NCI-H2107 treated with DMSO at 0.1 percent for 48 hours (cell line): ENCODE measurements around the gene P3H3.

ENCODE experiments used
- DNase-seq: peaks from one replicate; lab custom pipeline; 2025; ENCODE audit not compliant: unreplicated experiment; lab: John Stamatoyannopoulos, UW

Gene P3H3

GRCh38 chr12:6826125-6826733, 2.0 kb upstream of the P3H3 start:
- no peak for DNase-seq

DNA sequence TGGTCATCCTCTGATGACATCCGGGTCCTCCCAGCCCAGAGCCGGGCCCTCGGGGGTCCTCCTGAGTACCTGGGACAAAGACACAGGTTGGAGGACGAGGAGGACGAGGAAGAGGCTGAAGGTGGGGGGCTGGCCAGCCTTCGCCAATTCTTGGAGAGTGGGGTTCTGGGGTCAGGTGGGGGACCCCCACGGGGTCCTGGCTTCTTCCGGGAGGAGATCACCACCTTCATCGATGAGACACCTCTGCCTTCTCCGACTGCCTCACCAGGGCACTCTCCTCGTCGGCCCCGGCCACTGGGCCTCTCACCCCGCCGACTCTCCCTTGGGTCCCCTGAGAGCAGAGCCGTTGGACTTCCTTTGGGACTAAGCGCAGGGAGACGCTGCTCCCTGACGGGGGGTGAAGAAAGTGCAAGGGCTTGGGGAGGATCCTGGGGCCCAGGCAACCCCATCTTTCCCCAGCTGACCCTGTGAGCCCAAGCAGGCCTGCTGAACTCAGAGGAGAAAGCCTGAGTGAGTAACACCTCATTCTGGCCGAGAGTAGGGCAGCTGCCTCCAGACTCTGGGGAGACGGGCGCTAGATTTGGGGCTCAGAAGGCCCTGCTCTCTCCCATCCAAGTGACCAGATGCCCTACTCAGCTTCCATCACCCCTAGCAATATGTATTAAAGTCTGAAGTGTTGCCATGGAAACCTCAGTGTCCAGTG, 1.3 kb upstream of the P3H3 start:
- no peak for DNase-seq

- peak; percentile 62 for DNase-seq
These were observed 733 bp upstream of the P3H3 start for GRCh38 chr12:6827437-6827911.

DNA sequence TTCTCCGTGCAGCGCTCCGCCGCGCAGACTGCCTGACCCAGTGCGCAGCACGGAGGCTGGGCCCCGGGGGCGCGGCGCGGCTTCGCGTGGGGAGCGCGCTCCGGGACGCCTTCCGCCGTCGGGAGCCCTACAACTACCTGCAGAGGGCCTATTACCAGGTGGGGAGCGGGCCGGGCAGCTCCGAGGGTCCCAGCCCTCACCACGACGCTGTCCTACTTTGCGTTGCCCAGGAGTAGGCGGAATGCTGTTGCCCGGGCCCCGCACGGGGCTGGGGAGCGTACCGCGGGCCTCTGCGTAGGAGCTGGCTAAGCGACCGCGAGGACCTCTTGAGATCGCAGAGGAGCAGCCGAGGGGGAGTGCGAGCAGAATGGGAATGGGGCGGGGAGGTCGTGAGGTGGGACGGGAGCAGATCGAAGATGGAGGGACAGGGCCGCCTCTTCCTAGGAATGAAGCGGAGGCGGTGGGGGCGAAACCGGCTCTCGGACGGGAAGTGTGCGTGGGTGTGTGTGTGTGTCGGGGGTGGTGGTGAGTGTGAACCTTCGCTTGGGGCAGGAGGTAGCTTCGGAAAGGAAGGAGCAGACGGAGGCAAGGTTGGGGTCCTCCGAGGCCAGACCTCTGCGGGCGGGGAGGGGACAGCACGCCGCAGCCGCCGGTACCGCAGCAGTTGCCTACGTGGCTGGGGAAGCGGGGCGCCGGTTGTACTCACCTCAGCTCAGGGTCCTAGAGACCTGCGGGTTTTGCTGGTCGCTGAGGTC, 751 bp downstream of the P3H3 start:
- DNase-seq = no peak

GRCh38 chr12:6829536-6830220, 1.5 kb downstream of the P3H3 start:
- no peak for DNase-seq

DNA sequence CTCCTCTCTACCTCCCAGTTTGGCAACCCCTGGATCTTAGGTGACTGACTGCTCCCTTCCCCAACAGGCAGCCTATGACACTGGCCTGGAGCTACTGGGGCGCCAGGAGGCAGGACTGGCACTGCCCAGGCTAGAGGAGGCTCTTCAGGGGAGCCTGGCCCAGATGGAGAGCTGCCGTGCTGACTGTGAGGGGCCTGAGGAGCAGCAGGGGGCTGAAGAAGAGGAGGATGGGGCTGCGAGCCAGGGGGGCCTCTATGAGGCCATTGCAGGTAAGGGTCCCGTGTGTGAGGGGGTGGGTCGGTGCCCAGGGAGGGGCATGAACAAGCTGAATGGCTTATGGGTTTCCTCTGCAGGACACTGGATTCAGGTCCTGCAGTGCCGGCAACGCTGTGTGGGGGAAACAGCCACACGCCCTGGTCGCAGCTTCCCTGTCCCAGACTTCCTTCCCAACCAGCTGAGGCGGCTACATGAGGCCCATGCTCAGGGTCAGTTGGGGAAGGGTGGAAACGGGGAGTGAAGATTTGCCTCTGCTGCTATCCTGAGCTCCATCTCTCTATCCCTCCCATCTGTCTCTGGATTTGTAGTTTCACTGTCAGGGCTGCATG, 2.2 kb downstream of the P3H3 start:
- DNase-seq = no peak

GRCh38 chr12:6830999-6831398, 2.8 kb downstream of the P3H3 start:
- no peak for DNase-seq

- no peak for DNase-seq
These were observed 3.3 kb downstream of the P3H3 start for GRCh38 chr12:6831450-6831995.

- no peak for DNase-seq
These were observed 3.9 kb downstream of the P3H3 start for GRCh38 chr12:6832125-6832524.

GRCh38 chr12:6833189-6833890, 5.1 kb downstream of the P3H3 start:
- DNase-seq = no peak

- DNase-seq = no peak
These were observed 6.0 kb downstream of the P3H3 start for GRCh38 chr12:6834254-6834653.

- DNase-seq = no peak
These were observed 6.7 kb downstream of the P3H3 start for GRCh38 chr12:6834873-6835272.

DNA sequence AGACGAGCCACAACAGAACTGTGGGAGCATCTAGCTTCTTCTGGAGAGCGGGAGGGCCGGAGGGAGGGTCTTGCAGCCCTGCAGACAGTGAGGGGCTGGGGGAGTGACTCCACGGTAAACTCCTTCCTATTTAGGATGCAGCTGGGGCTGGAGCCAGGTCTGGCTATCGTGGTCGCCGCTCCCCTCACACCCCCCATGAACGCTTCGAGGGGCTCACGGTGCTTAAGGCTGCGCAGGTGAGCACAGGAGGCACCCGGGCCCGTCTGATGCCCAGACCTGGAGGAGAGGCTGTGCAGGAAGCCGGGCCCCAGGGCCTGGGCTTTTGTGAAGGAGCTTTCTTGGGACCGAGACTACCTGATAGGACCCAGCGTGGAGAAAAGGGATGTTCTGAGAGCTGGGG, 8.6 kb downstream of the P3H3 start:
- DNase-seq = no peak

DNA sequence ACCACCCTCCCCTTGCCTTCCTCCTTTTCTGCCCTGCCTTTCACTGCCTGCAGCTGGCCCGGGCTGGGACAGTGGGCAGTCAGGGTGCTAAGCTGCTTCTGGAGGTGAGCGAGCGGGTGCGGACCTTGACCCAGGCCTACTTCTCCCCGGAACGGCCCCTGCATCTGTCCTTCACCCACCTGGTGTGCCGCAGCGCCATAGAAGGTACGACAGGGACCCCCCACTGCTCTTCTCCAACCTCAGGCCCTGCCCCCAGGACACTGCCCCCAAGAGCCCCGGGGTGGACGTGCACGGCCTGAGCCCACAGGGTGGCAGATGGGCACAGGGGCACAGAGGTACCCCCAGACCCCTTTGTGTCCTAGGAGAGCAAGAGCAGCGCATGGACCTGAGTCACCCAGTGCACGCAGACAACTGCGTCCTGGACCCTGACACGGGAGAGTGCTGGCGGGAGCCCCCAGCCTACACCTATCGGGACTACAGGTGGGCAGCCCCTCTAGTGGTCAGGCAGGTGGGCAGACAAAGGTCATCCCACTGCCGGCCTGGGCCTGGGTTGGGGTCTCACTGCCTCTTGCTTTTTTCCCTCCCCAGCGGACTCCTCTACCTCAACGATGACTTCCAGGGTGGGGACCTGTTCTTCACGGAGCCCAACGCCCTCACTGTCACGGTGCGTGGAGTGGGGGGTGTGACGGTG, 9.3 kb downstream of the P3H3 start:
- DNase-seq = no peak

DNA sequence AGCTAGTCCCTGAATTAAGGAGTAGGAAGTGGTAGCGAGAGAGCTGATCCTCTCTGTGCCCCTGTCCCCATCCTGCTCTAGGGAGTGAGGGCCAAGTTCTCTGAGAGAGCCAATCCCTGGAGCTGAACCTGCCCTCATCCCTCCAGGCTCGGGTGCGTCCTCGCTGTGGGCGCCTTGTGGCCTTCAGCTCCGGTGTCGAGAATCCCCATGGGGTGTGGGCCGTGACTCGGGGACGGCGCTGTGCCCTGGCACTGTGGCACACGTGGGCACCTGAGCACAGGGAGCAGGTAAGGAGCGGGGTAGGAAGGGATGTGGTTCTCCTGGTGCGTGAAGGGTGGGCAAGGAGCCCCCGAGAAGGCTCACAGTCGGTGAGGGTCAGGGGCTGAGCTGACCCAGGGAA, 10.6 kb downstream of the P3H3 start:
- DNase-seq = no peak

GRCh38 chr12:6839482-6840201, 11.4 kb downstream of the P3H3 start:
- DNase-seq = peak; percentile 84

- DNase-seq = no peak
These were observed 12.1 kb downstream of the P3H3 start for GRCh38 chr12:6840330-6840729.

- DNase-seq = no peak
These were observed 12.7 kb downstream of the P3H3 start, which contains the start of gene GNB3 for GRCh38 chr12:6840761-6841515. Gene GNB3 (plus strand): TSS chr12:6840925. CDS start chr12:6841288, 363 bp downstream.
